CD14-positive monocyte (primary cell): ENCODE results near the gene FAM120B. TPM values are rescaled to one million over a fixed set of nuclear protein-coding genes. Genes with fewer than 3 reads are reported as not detected.

Experiments used
- DNase-seq, 3 donors: peaks; one replicate each; pipeline ENCODE4 v3.0.0-alpha.2; 2011 to 2022
- H2AFZ ChIP-seq: 2 replicates; pipeline ENCODE4 v1.6.0; 2012; ENCODE audit warnings: mild to moderate bottlenecking, low read depth, low read length, inconsistent platforms; ENCODE audit not compliant: insufficient read depth, poor library complexity, severe bottlenecking
- H3K27ac ChIP-seq, 2 donors: 1 replicate in 1 of 2; 2 replicates in 1 of 2; pipeline ENCODE4 v1.5.1; 2012 to 2013; ENCODE audit warnings: low read length in 2 of 2, control low read depth in 1 of 2, inconsistent platforms in 1 of 2, low read depth in 1 of 2, mild to moderate bottlenecking in 1 of 2
- H3K27me3 ChIP-seq, 2 donors: one replicate each; pipeline versions ENCODE4 v1.6.0 to v1.6.1; 2011 to 2013; ENCODE audit warnings: low read length in 2 of 2; ENCODE audit not compliant: control insufficient read depth in 2 of 2, insufficient read depth in 2 of 2
- H3K36me3 ChIP-seq, 2 donors: replicated peaks in 1 of 2; 1 replicate in 1 of 2; 2 replicates in 1 of 2; pipeline versions ENCODE4 v1.5.1 to v1.6.1; 2012 to 2013; ENCODE audit warnings: low read length in 2 of 2, control low read depth in 1 of 2, inconsistent platforms in 1 of 2, mild to moderate bottlenecking in 1 of 2; ENCODE audit not compliant: insufficient read depth in 2 of 2, control insufficient read depth in 1 of 2
- H3K4me1 ChIP-seq, 2 donors: 1 replicate in 1 of 2; 2 replicates in 1 of 2; pipeline versions ENCODE4 v1.5.1 to v1.6.1; 2012 to 2013; ENCODE audit warnings: low read length in 2 of 2, control low read depth in 1 of 2, inconsistent platforms in 1 of 2, mild to moderate bottlenecking in 1 of 2, moderate library complexity in 1 of 2; ENCODE audit not compliant: insufficient read depth in 2 of 2, control insufficient read depth in 1 of 2
- H3K4me2 ChIP-seq: replicated peaks from 2 replicates; pipeline ENCODE3; 2012; ENCODE audit warnings: low read length, moderate library complexity, mild to moderate bottlenecking; ENCODE audit not compliant: poor library complexity, severe bottlenecking; ENCODE audit errors: extremely low read depth
- H3K4me3 ChIP-seq, 3 experiments: fragments of 200-600 bp in 1 of 3; sonication (generic) in 1 of 3; replicated peaks in 1 of 3; 1 replicate in 2 of 3; 2 replicates in 1 of 3; pipeline ENCODE4 v1.5.1; 2011 to 2013; ENCODE audit warnings: low read length in 3 of 3, mild to moderate bottlenecking in 3 of 3, control low read depth in 2 of 3, low read depth in 2 of 3, inconsistent platforms in 1 of 3, moderate library complexity in 1 of 3
- H3K79me2 ChIP-seq: 2 replicates; pipeline ENCODE4 v1.6.0; 2012; ENCODE audit warnings: mild to moderate bottlenecking, control low read depth, inconsistent platforms, low read length, moderate library complexity; ENCODE audit not compliant: insufficient read depth
- H3K9ac ChIP-seq: 2 replicates; pipeline ENCODE4 v1.6.0; 2017; ENCODE audit warnings: low read length, mild to moderate bottlenecking; ENCODE audit not compliant: insufficient read depth, poor library complexity, severe bottlenecking
- H3K9me3 ChIP-seq, 2 donors: replicated peaks in 1 of 2; 1 replicate in 1 of 2; 2 replicates in 1 of 2; pipeline versions ENCODE4 v1.5.1 to v1.6.1; 2012 to 2013; ENCODE audit warnings: low read length in 2 of 2, control low read depth in 1 of 2; ENCODE audit not compliant: control insufficient read depth in 1 of 2, insufficient read depth in 1 of 2
- H4K20me1 ChIP-seq: 2 replicates; pipeline ENCODE4 v1.6.0; 2012; ENCODE audit warnings: mild to moderate bottlenecking, low read length, control low read depth, moderate library complexity; ENCODE audit not compliant: insufficient read depth
- H3K27ac Mint-ChIP-seq, 7 donors: one replicate each; pipeline ENCODE4 v1.8.0; 2020; ENCODE audit warnings: mild to moderate bottlenecking in 7 of 7, mixed read lengths in 7 of 7, moderate library complexity in 6 of 7, inconsistent platforms in 2 of 7
- H3K27me3 Mint-ChIP-seq, 3 donors: one replicate each; pipeline ENCODE4 v1.8.0; 2021 to 2022; ENCODE audit warnings: low read depth in 3 of 3, mild to moderate bottlenecking in 3 of 3, mixed read lengths in 3 of 3, moderate library complexity in 3 of 3, inconsistent platforms in 1 of 3
- H3K36me3 Mint-ChIP-seq, 2 donors: one replicate each; pipeline ENCODE4 v1.8.0; 2020; ENCODE audit warnings: mixed read lengths in 2 of 2, inconsistent platforms in 1 of 2, mild to moderate bottlenecking in 1 of 2
- H3K4me1 Mint-ChIP-seq: one replicate; pipeline ENCODE4 v1.8.0; 2020; ENCODE audit warnings: mild to moderate bottlenecking, mixed read lengths
- H3K4me3 Mint-ChIP-seq, 2 donors: one replicate each; pipeline ENCODE4 v1.8.0; 2020; ENCODE audit warnings: mild to moderate bottlenecking in 2 of 2, mixed read lengths in 2 of 2, moderate library complexity in 1 of 2
- H3K9me3 Mint-ChIP-seq, 7 donors: one replicate each; pipeline ENCODE4 v1.8.0; 2020 to 2022; ENCODE audit warnings: mixed read lengths in 7 of 7, mild to moderate bottlenecking in 6 of 7, moderate library complexity in 6 of 7, inconsistent platforms in 2 of 7
- CTCF ChIP-seq: fragments of 200-600 bp; IDR thresholded peaks from one replicate; pipeline ENCODE4 v1.8.0; 2022; ENCODE audit warnings: antibody characterized with exemption, mild to moderate bottlenecking
- WGBS: methylation state at CpG from one replicate; pipeline ENCODE4 v1.1.5; 2013; ENCODE audit warnings: missing lambda C conversion rate; ENCODE audit not compliant: insufficient coverage; 5-methylcytosine and 5-hydroxymethylcytosine counted together
- intact Hi-C, 2 donors: fragments of 100-400 bp; cut with micrococcal nuclease; formaldehyde crosslinking; loops; one replicate each; pipeline versions ENCODE4 v1.15.0 to v1.15.1; 2023
- polyA plus RNA-seq, 3 donors: library from polyadenylated mRNA; depleted of rRNA in 1 of 3; unstranded in 2 of 3; stranded (reverse) in 1 of 3; fragments of 300-500 nt in 2 of 3; fragments of >200 nt in 1 of 3; fragmentation: Illumina TruSeq in 2 of 3; gene quantifications; 1 replicate in 2 of 3; 2 replicates in 1 of 3; pipeline ENCODE4 v1.2.3, GENCODE V29; 2012 to 2021

Gene FAM120B
- polyA plus RNA-seq, 3 donors: 10.6 to 20.2 (median 11.2) TPM

GRCh38 chr6:170313716-170314295, 7.2 kb downstream of the FAM120B start:
- H3K27me3 Mint-ChIP-seq: no peaks in the 10 kb centered on the region
- no peak overlapping the region for H2AFZ ChIP-seq

GRCh38 chr6:170314983-170315382, 8.4 kb downstream of the FAM120B start:
- Mint-ChIP-seq H3K27ac (peak overlapping the region in 1 of 7 donors; percentile 26), H3K9me3 (no peaks in the 10 kb centered on the region), H3K36me3 (peaks cover 41 to 45% of the 10 kb centered on the region in 2 donors), H3K4me1 (peaks cover 26% of the 10 kb centered on the region), H3K27me3 (no peaks in the 10 kb centered on the region), H3K4me3 (no peak overlapping the region)
- no peak for DNase-seq
- Histone ChIP-seq H3K9ac (no peak overlapping the region), H3K9me3 (no peaks in the 10 kb centered on the region), H3K4me3 (no peak overlapping the region), H3K79me2 (peaks cover 71% of the 10 kb centered on the region), H2AFZ (no peak overlapping the region), H3K27me3 (no peaks in the 10 kb centered on the region), H4K20me1 (peaks cover 92% of the 10 kb centered on the region), H3K27ac (no peak overlapping the region), H3K4me2 (no peak overlapping the region), H3K4me1 (no peaks in the 10 kb centered on the region), H3K36me3 (peaks cover 15 to 54% of the 10 kb centered on the region in 2 donors)
- WGBS: 97% methylated on average over 5 of the region's 5 CpGs
- intact Hi-C loops: no loop called here
- TF ChIP-seq CTCF: no peak

More at GRCh38 chr6:170313716-170314295, 7.2 kb downstream of the FAM120B start:
- Mint-ChIP-seq H3K27ac (peak overlapping the region in 1 of 7 donors; percentile 42), H3K36me3 (peaks cover 29 to 36% of the 10 kb centered on the region in 2 donors), H3K4me1 (peaks cover 25% of the 10 kb centered on the region), H3K4me3 (no peak overlapping the region), H3K9me3 (no peaks in the 10 kb centered on the region)
- peaks cover 12 to 42% of the 10 kb centered on the region in 2 donors for H3K36me3 ChIP-seq
- no peak overlapping the region for H3K9ac ChIP-seq
- H3K4me2 ChIP-seq: no peak overlapping the region
- no peaks in the 10 kb centered on the region for H3K9me3 ChIP-seq
- no peak for DNase-seq
- H3K4me1 ChIP-seq: no peaks in the 10 kb centered on the region
- no peaks in the 10 kb centered on the region for H3K27me3 ChIP-seq
- H4K20me1 ChIP-seq: peaks cover 91% of the 10 kb centered on the region
- intact Hi-C loops: no loop called here
- no peak overlapping the region for H3K4me3 ChIP-seq
- H3K79me2 ChIP-seq: peaks cover 82% of the 10 kb centered on the region
- no peak for TF ChIP-seq CTCF
- WGBS: 98% methylated on average over 4 of the region's 6 CpGs
- no peak overlapping the region for H3K27ac ChIP-seq
